Mesenteric fat pad (tissue), 1 donor: ENCODE results near the gene PRODH. TPM values are rescaled to one million over a fixed set of nuclear protein-coding genes. Genes with fewer than 3 reads are reported as not detected.
"Not testable (repeated sequence)": the region's sequence is repeated elsewhere in the genome, so short reads cannot be mapped to it uniquely, and the experiment has no call there.

Source experiments
- DNase-seq: peaks from one replicate; pipeline ENCODE4 v3.0.0-alpha.2; 2020; ENCODE audit warnings: low spot score
- total RNA-seq: library from RNA; stranded (reverse); fragmentation: NEBNext Ultra II Directional; extraction: Animal tissue kit (Norgen Biotek cat#: 25700); gene quantifications from one replicate; pipeline ENCODE4 v1.2.1, GENCODE V29; 2021
- donor health status: DM: yes; HTN: yes; CAD: no.

The PRODH gene
- total RNA-seq, 1 donor from 2014 or later: 2.5 TPM

DNA sequence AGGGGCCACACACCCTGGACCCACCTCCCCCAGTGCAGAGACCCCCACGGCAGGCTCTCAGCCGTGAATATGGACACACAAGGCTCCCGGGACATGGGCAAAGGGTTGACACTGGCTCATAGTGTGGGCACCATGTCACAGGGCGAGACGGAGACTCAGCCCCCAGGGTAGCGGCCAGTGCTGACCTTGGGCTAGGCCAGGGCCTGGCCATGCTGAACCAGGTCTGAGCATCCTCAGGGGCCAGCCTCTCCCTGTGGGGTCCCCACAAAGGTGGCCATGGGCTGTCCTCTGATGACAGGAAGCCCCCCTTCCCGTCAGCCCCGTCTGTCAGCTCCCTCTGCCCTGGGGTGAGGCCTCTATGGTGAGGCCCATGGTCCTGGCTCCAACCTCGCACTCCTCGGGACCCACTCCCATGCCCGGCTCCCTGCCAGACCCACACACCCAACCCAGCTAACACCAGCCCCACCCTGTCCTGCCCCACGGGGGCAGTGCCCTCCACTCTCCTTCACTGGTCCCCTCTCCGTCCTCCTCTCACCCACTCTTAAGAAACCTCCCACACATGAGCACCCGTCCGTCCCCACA lies 19.0 kb upstream of the PRODH start:
- DNase-seq: no peak

DNA sequence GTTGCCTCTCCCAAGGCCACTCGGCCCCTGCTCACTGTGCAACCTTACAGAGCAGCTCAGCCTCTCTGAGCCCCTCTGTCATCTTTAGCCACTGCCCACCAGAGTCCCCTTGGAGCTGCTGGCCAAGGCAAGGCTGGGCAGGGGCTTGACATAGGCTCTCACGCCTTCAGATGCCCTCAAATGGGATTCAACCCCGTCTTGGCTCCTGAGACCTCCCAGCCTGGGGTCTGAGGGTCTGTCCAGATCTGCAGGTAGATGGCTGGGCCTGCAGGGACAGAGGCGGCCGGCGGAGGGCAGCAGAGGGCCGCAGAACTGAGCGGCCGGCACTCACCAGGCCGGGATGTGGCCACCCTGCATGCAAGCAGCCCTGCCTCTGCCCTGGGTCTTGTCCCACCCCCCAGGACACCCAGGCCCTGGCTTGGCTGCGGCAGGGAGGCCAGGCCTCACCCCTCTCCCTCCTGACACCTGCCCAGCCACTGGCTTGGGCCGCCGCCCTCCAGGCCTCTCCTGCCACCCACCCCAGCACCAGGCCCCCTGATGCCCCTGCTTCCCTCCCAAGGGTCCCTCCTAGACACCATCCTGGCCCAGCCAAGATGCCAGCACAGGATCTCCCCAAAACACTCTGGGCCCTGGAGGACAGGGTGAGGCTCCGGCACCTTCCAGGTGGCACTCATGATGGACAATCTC lies 18.4 kb upstream of the PRODH start:
- not testable (repeated sequence) for DNase-seq

GRCh38 chr22:18953128-18953527 lies 17.0 kb upstream of the PRODH start:
- peak; percentile 51 for DNase-seq

DNA sequence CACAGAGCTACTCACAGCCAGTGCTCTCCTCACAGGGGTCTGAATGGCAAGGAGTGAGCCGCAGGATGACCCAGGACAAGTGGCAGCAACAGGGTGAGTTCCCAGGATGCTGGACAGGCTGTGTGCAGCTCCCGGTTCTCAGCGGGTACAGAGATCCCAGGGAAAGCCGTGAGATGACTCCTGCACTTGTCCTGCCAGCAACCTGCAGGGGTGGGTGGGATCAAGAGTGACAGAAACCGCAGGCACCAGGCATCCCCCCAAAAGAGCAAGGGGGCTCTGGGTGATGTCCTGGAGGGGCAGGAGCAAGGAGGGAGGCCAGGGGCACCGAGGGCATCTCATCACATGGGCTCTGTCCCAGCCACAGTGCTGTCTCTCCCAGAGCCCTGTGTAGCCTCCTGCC lies 15.9 kb upstream of the PRODH start:
- DNase-seq: no peak

GRCh38 chr22:18950141-18950540 lies 14.0 kb upstream of the PRODH start:
- DNase-seq: peak; percentile 80

DNA sequence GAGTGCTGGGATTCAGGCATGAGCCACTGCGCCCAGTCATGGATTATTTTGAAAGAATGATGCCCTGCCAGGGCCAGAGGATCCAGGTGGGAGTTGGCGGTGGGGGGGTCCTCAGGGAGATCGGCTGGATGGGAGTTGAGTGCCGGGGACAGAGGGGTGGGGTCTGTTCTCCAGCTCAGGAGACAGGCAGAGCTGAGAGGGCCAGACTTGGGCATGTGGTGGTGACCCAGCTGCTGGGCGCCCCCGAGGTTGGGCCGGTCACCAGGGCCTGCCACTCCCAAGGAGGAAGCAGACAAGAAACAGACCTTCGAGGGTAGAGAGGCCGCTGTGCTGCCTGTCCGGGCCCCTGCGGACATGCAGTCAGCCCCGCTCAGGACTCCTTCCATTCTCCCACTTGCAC lies 11.8 kb upstream of the PRODH start:
- DNase-seq: peak; percentile 41

DNA sequence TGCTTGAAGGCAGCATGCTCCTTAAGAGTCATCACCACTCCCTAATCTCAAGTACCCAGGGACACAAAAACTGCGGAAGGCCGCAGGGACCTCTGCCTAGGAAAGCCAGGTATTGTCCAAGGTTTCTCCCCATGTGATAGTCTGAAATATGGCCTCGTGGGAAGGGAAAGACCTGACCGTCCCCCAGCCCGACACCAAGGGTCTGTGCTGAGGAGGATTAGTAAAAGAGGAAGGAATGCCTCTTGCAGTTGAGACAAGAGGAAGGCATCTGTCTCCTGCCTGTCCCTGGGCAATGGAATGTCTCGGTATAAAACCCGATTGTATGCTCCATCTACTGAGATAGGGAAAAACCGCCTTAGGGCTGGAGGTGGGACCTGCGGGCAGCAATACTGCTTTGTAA lies 11.0 kb upstream of the PRODH start:
- not testable (repeated sequence) for DNase-seq

- DNase-seq: not testable (repeated sequence)
These were observed 2.6 kb upstream of the PRODH start for GRCh38 chr22:18938691-18939090.

DNA sequence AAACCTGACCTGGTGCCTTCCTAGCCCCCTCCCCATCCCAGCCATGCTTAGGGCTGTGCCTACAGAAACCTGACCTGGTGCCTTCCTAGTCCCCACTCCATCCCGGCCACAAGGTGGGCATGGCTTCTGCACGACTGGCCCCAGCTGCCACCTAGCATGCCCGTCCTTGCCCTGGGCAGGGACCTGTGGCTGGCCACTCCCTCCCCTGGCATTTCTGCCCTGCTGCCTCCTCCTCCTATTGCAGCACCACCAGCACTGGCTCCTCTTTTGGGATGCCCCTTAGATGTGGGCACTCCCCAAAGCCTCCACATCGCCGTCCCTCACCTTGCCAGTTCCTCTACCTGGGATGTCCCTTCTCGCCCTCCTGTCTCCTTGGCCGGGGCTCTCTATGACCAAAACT lies 1.4 kb downstream of the PRODH start:
- not testable (repeated sequence) for DNase-seq

- no peak for DNase-seq
These were observed 2.2 kb downstream of the PRODH start for GRCh38 chr22:18933914-18934313.

- DNase-seq: no peak
These were observed 4.0 kb downstream of the PRODH start for GRCh38 chr22:18931905-18932652.

GRCh38 chr22:18929459-18929858 lies 6.6 kb downstream of the PRODH start:
- no peak for DNase-seq

- DNase-seq: no peak
These were observed 8.5 kb downstream of the PRODH start for GRCh38 chr22:18927573-18927972.

DNA sequence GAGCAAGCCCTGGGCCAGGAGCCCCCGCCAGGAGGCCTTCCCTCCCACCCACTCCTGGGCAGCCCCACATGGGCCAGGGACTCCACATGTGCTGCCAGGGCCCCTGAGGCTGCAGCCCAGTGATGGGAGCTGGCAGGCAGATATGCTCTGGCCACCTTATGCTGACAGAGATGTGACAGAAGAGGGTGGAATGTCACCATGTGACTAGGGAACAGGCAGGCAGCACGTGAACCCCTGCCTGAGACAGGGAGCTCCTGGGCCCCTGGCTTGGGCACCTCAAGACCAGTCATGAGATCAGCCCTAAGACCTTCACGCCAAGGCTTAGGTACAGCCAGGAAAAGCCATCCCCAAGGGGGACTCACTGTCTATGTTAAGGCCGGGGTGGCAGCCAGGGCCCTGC lies 9.1 kb downstream of the PRODH start:
- DNase-seq: no peak

- DNase-seq: no peak
These were observed 10.6 kb downstream of the PRODH start for GRCh38 chr22:18925368-18926064.

GRCh38 chr22:18920257-18920902 lies 15.7 kb downstream of the PRODH start:
- not testable (repeated sequence) for DNase-seq

- DNase-seq: not testable (repeated sequence)
These were observed 18.3 kb downstream of the PRODH start for GRCh38 chr22:18917818-18918217.

DNA sequence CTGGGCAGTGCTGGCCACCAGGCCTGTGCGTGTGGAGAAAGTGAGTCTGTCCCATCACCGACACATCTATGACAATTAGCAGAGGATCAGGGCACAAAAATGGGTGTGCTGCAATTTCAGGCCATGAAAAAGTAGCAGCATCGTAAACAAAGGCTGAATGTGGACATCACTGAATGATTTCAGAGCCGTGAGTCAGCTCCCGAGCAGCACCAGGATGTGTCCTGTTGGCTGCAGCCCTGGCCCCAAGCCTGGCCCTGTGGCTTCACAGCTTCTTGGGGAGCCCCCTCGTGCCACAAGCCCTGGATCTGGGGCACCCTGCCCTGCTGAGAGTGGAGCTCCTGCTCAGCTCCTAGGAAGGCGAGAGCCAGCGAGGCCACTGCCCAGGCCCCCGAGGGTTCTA lies 20.5 kb downstream of the PRODH start:
- DNase-seq: not testable (repeated sequence)

DNA sequence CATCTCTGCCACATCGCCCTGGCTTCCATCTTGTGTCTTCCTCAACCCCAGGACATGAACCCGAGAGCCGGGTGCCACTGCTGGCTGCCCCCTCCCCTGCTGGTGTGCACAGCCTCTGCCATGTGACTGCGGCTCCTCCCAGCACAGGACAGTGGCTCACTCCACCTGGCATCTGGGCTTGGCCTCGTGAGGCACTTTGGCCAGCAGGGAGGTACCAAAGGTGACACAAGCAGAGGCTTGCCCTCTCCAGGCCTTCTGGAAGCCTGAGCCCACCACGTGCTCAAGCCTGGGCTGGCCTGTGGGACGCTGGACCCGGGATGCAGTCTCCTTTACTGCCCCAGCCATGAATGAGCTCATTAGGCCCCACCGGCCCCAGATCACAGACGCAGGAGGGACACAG lies 21.5 kb downstream of the PRODH start:
- DNase-seq: not testable (repeated sequence)

DNA sequence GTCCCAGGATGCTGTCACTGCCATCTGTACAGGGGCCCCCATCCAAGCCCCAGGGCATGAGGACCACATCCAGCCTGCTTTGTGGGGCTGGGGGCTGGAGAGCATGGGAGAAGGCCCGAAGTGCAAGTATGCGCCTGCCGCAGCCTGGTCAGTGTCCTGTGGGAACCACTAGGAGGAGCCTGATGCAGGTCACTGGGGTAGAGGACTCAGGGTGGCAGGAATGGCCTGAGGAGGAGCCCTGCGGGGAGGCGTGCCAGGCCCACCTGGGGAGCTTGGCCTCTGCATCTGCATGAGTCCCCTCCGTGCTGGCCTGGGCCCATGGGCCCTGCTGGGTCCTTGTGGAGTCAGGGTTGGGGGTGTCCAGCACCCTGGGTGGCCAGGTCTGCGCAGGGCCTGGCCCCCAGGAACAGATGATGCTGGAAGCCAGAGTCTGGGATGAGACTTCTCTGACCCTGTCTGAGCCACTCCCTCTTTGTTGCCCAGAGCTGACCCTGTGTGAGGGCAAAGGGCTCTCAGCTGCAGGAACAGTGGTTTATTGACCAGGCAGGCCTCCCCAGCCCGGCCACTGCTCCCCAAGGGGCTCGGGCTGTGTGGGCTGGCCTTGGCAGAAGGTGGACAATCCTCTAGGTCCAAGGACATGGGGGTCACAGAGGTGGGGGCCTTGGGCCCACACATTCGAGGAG lies 23.7 kb downstream of the PRODH start:
- DNase-seq: not testable (repeated sequence)

DNA sequence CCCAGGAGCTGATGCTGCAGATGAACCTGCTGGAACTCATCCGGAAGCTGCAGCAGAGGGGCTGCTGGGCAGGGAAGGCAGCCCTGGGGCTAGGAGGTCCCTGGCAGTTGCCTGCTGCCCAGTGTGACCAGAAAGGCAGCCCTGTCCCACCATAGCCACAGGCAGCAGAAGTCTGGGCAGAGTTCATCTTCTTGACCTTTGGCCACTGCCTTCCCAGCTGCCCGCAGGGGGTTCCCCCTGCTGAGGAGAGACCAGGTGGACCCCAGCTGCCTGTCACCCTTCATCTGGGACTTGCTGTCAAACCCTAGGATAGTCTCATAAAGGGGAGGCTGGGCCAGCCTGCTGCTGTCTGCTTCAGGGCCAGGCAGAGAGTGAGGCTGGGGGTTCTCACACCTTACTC lies 24.6 kb downstream of the PRODH start:
- DNase-seq: not testable (repeated sequence)
